HepG2 (cell line): ENCODE results near the gene EHBP1. TPM values are rescaled to one million over a fixed set of nuclear protein-coding genes. Genes with fewer than 3 reads are reported as not detected.
A peak's percentile ranks its signal among the peaks of the same experiment; 100 is the strongest.

Source experiments
- ATAC-seq: fragments of 200-7000 bp; cut with Tn5 transposase; 3 replicates; pipeline ENCODE4 v1.9.1; 2020; ENCODE audit warnings: mild to moderate bottlenecking, moderate library complexity
- BruUV-seq: library from RNA; stranded (reverse); fragments of 400-500 nt; replicated peaks from 2 replicates; lab custom pipeline; 2021; lab: Mats Ljungman, UMichigan
- CTCF ChIA-PET: fragments of 300-600 bp; formaldehyde crosslinking; extraction: SDS; loops from one replicate; lab custom pipeline; 2021; ENCODE audit warnings: low total read pairs, inconsistent platforms, low intra/inter-chr PET ratio; lab: Yijun Ruan, JAX
- POLR2A ChIA-PET: fragments of 350-600 bp; sonication (Branson Sonifier 250); formaldehyde crosslinking; loops from one replicate; lab custom pipeline; 2020; ENCODE audit warnings: antibody characterized with exemption, inconsistent platforms; lab: Yijun Ruan, JAX
- DNase-seq: peaks from one replicate; pipeline ENCODE4 v3.0.0-alpha.2; 2015; ENCODE audit warnings: low spot score
- FAIRE-seq: peaks from 3 replicates; lab custom pipeline; 2011; peaks lifted over from hg19 to GRCh38; lab: Jason Lieb, UNC
- H2AFZ ChIP-seq: one replicate; pipeline ENCODE4 v1.6.1; 2011; ENCODE audit warnings: low read length, inconsistent platforms
- H3K27ac ChIP-seq: fragments of 300-600 bp; 3 replicates; pipeline ENCODE4 v1.8.0; 2011; ENCODE audit warnings: mixed run types, mild to moderate bottlenecking, mixed read lengths, low read length, inconsistent platforms; ENCODE audit not compliant: insufficient read depth; ENCODE audit errors: extremely low read length
- H3K27me3 ChIP-seq, 2 experiments: fragments of 200-600 bp in 1 of 2; 2 replicates in 1 of 2; 3 replicates in 1 of 2; pipeline versions ENCODE4 v1.6.0 to v1.8.0; 2011; ENCODE audit warnings: low read length in 2 of 2, mild to moderate bottlenecking in 2 of 2, moderate library complexity in 2 of 2, inconsistent platforms in 1 of 2; ENCODE audit not compliant: insufficient read depth in 2 of 2, control insufficient read depth in 1 of 2
- H3K36me3 ChIP-seq, 2 experiments: fragments of 200-600 bp in 1 of 2; replicated peaks in 1 of 2; 2 replicates in 1 of 2; 3 replicates in 1 of 2; pipeline versions ENCODE4 v1.5.1 to v1.8.0; 2011; ENCODE audit warnings: low read length in 2 of 2, inconsistent platforms in 1 of 2; ENCODE audit not compliant: insufficient read depth in 2 of 2, control insufficient read depth in 1 of 2
- H3K4me1 ChIP-seq: 2 replicates; pipeline ENCODE4 v1.5.1; 2012; ENCODE audit warnings: low read length, inconsistent platforms; ENCODE audit not compliant: insufficient read depth
- H3K4me2 ChIP-seq: 2 replicates; pipeline ENCODE4 v1.6.0; 2011; ENCODE audit warnings: low read depth, low read length, inconsistent platforms
- H3K4me3 ChIP-seq, 3 experiments: fragments of 200-600 bp in 1 of 3; sonication (generic), shearing (Covaris generic) in 1 of 3; replicated peaks in 1 of 3; 2 replicates each; pipeline ENCODE4 v1.5.1; 2011 to 2016; ENCODE audit warnings: low read length in 3 of 3, inconsistent platforms in 2 of 3, low read depth in 2 of 3, mild to moderate bottlenecking in 2 of 3, control low read depth in 1 of 3, mixed read lengths in 1 of 3; ENCODE audit not compliant: insufficient read depth in 1 of 3
- H3K79me2 ChIP-seq: one replicate; pipeline ENCODE4 v1.6.1; 2011; ENCODE audit warnings: low read length, inconsistent platforms; ENCODE audit not compliant: insufficient read depth
- H3K9ac ChIP-seq: 2 replicates; pipeline ENCODE4 v1.6.0; 2011; ENCODE audit warnings: mild to moderate bottlenecking, low read depth, low read length, inconsistent platforms; ENCODE audit not compliant: insufficient read depth
- H3K9me3 ChIP-seq: 2 replicates; pipeline ENCODE4 v1.5.1; 2012; ENCODE audit warnings: mild to moderate bottlenecking, low read length
- H4K20me1 ChIP-seq: 2 replicates; pipeline ENCODE4 v1.6.0; 2011; ENCODE audit warnings: inconsistent platforms, mild to moderate bottlenecking, low read length, moderate library complexity; ENCODE audit not compliant: insufficient read depth
- AGO2 ChIP-seq: fragments of 200-400 bp; formaldehyde crosslinking; optimal IDR thresholded peaks from 2 replicates; pipeline ENCODE3; 2017; ENCODE audit warnings: mild to moderate bottlenecking, low read depth, low read length, moderate library complexity
- ATAD3A ChIP-seq: sonication (generic); formaldehyde crosslinking; IDR thresholded peaks from 2 replicates; pipeline ENCODE4 v1.4.0; 2020; ENCODE audit warnings: missing genetic modification reagents
- CBFB ChIP-seq: sonication (generic); formaldehyde crosslinking; IDR thresholded peaks from 2 replicates; pipeline ENCODE4 v1.4.0; 2020; ENCODE audit warnings: missing genetic modification reagents
- FLYWCH1 ChIP-seq: sonication (generic); formaldehyde crosslinking; IDR thresholded peaks from 2 replicates; pipeline ENCODE4 v1.8.1; 2023; ENCODE audit warnings: mild to moderate bottlenecking, missing genetic modification reagents
- MAFK ChIP-seq, 2 experiments: IDR thresholded peaks in 1 of 2; conservative IDR thresholded peaks in 1 of 2; 2 replicates each; pipeline ENCODE4 v1.6.1; 2011; ENCODE audit warnings: improper control_type of control experiment in 2 of 2, low read length in 2 of 2
- WGBS: methylation state at CpG from one replicate; pipeline ENCODE4 v1.1.6; 2017; ENCODE audit warnings: low lambda C conversion rate; 5-methylcytosine and 5-hydroxymethylcytosine counted together
- in situ Hi-C: cut with HindIII; loops from 2 replicates; pipeline ENCODE4 v1.10.0; 2017; ENCODE audit warnings: low pct_unique_long_range_greater_than_20kb; ENCODE audit not compliant: extremely low pct_ligation_motif_present
- intact Hi-C: fragments of 100-400 bp; cut with micrococcal nuclease; formaldehyde crosslinking; loops from one replicate; pipeline ENCODE4 v1.10.0; 2022; ENCODE audit not compliant: unreplicated experiment
- polyA plus RNA-seq, 8 experiments: library from polyadenylated mRNA; depleted of rRNA in 3 of 8; stranded (reverse) in 7 of 8; unstranded in 1 of 8; fragments of >200 nt; fragmentation: Illumina TruSeq in 4 of 8; extraction: Trizol in 4 of 8; gene quantifications; 2 replicates each; pipeline versions ENCODE4 v1.2.1 to v1.2.3, GENCODE V29; 2011 to 2016; ENCODE audit warnings: low read depth in 4 of 8, missing spikeins in 1 of 8, mixed read lengths in 1 of 8; ENCODE audit not compliant: insufficient read depth in 1 of 8
- total RNA-seq, 5 experiments: library from RNA; depleted of rRNA; stranded (reverse); fragments of >200 nt; fragmentation: Illumina TruSeq; extraction: Trizol; gene quantifications; 2 replicates each; pipeline ENCODE4 v1.2.3, GENCODE V29; 2016; ENCODE audit warnings: low read depth in 1 of 5
- TF ChIP-seq, protein P1 (sequence below), 2 experiments: sonication (generic) in 1 of 2; formaldehyde crosslinking in 1 of 2; IDR thresholded peaks; 2 replicates each; pipeline versions ENCODE4 v1.6.1 to v1.9.0; 2014 to 2022; ENCODE audit warnings: antibody characterized with exemption in 1 of 2, borderline replicate concordance in 1 of 2, inconsistent platforms in 1 of 2, low read depth in 1 of 2, missing genetic modification reagents in 1 of 2
- TF ChIP-seq, protein P2 (sequence below): sonication (generic); formaldehyde crosslinking; IDR thresholded peaks from 2 replicates; pipeline ENCODE4 v1.8.1; 2023; ENCODE audit warnings: missing genetic modification reagents, mild to moderate bottlenecking, borderline replicate concordance
- TF ChIP-seq, protein P3 (sequence below), 2 experiments: fragments of 450-650 bp in 1 of 2; sonication (generic) in 1 of 2; formaldehyde crosslinking; IDR thresholded peaks; 2 replicates each; pipeline versions ENCODE4 v1.5.0 to v1.8.0; 2020 to 2022; ENCODE audit warnings: mild to moderate bottlenecking in 1 of 2, missing genetic modification reagents in 1 of 2

The EHBP1 gene
- total and polyA plus RNA-seq, 2 of the 13 experiments (the other 11 are each of a cell fraction or from before 2014, with no cell fraction given), result 93.5 to 146 TPM

DNA sequence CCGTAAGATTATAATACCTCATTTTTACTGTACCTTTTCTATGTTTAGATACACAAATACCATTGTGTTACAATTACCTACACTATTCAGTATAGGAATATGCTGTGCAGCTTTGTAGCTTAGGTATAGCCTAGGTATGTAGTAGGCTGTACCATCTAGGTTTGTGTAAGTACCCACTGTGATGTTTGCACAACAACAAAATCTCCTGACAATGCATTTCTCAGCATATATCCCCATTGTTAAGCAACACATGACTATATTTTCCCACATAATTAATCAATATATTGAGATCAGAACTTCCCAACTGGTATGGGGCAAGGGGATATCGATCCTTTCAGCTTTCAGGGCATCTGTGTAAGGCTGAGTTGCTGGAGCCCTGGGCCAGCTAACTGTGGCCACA is 238.8 kb downstream of the EHBP1 start:
- intact Hi-C loops, result no loop called here
- in situ Hi-C loops, result no loop called here
- H3K27me3 ChIP-seq, result no peaks in the 10 kb centered on the region
- H4K20me1 ChIP-seq, result no peaks in the 10 kb centered on the region
- no peak overlapping the region for H3K9ac ChIP-seq
- no peaks in the 10 kb centered on the region for H3K79me2 ChIP-seq
- no peak for FAIRE-seq
- no peak overlapping the region for H3K4me3 ChIP-seq
- H3K4me1 ChIP-seq, result no peaks in the 10 kb centered on the region
- H2AFZ ChIP-seq, result no peak overlapping the region
- TF ChIP-seq AGO2 (peak; percentile 28), ATAD3A (CRISPR knock-in tag) (no peak), MAFK (conservative IDR thresholded peaks at IDR 0.05 in 1 of 2, IDR thresholded peaks at IDR 0.05 in 1 of 2; ENCODE audit: low read length in 2 of 2) (peak; percentile 29 to 66; a peak in 2 of 4 replicates), FLYWCH1 (no peak), CBFB (CRISPR knock-in tag) (no peak)
- TF ChIP-seq, protein P1, sequence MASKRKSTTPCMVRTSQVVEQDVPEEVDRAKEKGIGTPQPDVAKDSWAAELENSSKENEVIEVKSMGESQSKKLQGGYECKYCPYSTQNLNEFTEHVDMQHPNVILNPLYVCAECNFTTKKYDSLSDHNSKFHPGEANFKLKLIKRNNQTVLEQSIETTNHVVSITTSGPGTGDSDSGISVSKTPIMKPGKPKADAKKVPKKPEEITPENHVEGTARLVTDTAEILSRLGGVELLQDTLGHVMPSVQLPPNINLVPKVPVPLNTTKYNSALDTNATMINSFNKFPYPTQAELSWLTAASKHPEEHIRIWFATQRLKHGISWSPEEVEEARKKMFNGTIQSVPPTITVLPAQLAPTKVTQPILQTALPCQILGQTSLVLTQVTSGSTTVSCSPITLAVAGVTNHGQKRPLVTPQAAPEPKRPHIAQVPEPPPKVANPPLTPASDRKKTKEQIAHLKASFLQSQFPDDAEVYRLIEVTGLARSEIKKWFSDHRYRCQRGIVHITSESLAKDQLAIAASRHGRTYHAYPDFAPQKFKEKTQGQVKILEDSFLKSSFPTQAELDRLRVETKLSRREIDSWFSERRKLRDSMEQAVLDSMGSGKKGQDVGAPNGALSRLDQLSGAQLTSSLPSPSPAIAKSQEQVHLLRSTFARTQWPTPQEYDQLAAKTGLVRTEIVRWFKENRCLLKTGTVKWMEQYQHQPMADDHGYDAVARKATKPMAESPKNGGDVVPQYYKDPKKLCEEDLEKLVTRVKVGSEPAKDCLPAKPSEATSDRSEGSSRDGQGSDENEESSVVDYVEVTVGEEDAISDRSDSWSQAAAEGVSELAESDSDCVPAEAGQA (IDR thresholded peaks at IDR 0.05; ENCODE audit: low read depth), result no peak
- TF ChIP-seq, protein P1 (CRISPR knock-in tag; IDR thresholded peaks at IDR 0.05; ENCODE audit: borderline replicate concordance), result no peak
- TF ChIP-seq, protein P2, sequence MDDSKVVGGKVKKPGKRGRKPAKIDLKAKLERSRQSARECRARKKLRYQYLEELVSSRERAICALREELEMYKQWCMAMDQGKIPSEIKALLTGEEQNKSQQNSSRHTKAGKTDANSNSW, result no peak
- TF ChIP-seq, protein P3, sequence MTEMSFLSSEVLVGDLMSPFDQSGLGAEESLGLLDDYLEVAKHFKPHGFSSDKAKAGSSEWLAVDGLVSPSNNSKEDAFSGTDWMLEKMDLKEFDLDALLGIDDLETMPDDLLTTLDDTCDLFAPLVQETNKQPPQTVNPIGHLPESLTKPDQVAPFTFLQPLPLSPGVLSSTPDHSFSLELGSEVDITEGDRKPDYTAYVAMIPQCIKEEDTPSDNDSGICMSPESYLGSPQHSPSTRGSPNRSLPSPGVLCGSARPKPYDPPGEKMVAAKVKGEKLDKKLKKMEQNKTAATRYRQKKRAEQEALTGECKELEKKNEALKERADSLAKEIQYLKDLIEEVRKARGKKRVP (CRISPR knock-in tag; IDR thresholded peaks at IDR 0.05), result no peak
- WGBS, result 94% methylated on average over 2 of the region's 2 CpGs
- no peaks in the 10 kb centered on the region for H3K9me3 ChIP-seq
- BruUV-seq, result no TSS peak
- H3K4me2 ChIP-seq, result no peak overlapping the region
- no peak overlapping the region for H3K27ac ChIP-seq
- no peak for DNase-seq
- ChIA-PET POLR2A (no interaction called here), CTCF (no interaction called here)
- peaks cover 15 to 80% of the 10 kb centered on the region in 2 experiments for H3K36me3 ChIP-seq
- ATAC-seq, result peak; percentile 46; the same call in 2 of the 3 replicates
